Fibroblast of the aortic adventitia (primary cell): ENCODE measurements around the gene DOCK2. TPM values are rescaled to one million over a fixed set of nuclear protein-coding genes. Genes with fewer than 3 reads are reported as not detected.
"Not testable (repeated sequence)": the region's sequence is repeated elsewhere in the genome, so short reads cannot be mapped to it uniquely, and the experiment has no call there.

Experiments used
- DNase-seq: peaks from one replicate; pipeline ENCODE4 v3.0.0-alpha.2; 2010; ENCODE audit warnings: low read depth
- H3K4me3 ChIP-seq: 2 replicates; pipeline ENCODE4 v1.5.1; 2011; ENCODE audit warnings: low read depth, mild to moderate bottlenecking, control low read depth, low read length, moderate library complexity
- CTCF ChIP-seq: IDR thresholded peaks from 2 replicates; pipeline ENCODE4 v1.5.1; 2011; ENCODE audit warnings: mild to moderate bottlenecking, low read length, control low read depth, inconsistent platforms; ENCODE audit not compliant: insufficient read depth
- total RNA-seq: library from RNA; depleted of rRNA; stranded (reverse); fragments of >200 nt; gene quantifications from 2 replicates; pipeline ENCODE4 v1.2.3, GENCODE V29; 2012; ENCODE audit warnings: low replicate concordance

DOCK2 gene
- total RNA-seq, 1 donor, result 4.6 TPM

DNA sequence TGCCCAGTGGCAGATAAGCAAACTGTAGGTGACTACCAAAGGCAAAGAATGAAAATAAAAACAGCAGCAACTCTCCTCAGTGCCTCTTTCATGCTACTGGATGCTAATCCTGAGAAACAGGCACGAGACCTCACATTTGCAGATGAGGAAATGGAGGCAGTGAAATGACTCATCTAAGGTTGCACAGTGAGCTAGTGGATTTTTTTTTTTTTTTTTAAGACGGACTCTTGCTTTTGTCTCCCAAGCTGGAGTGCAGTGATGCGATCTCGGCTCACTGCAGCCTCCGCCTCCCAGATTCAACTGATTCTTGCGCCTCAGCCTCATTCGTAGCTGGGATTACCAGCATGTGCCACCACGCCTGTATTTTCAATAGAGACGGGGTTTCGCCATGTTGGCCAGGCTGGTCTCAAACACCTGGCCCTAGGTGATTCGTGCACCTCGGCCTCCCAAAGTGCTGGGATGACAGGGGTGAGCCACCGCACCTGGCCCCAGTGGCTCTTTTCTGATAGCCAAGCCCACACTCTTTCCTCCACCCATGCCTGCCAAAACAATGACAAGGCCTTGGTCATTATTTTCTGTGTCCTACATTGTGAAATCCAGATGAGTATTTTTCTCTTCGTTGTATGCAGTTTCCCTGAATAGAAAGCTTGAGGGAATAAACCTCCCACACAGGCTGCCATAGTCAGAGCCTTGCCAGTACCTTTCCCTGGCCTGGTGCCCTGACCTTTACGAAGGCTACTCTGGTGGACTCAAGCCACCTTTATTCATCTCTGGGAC, 19.2 kb downstream of the DOCK2 start:
- peak; percentile 16 for DNase-seq
- TF ChIP-seq CTCF, result no peak
- no peak overlapping the region for H3K4me3 ChIP-seq

- TF ChIP-seq CTCF, result no peak
- H3K4me3 ChIP-seq, result no peak overlapping the region
- no peak for DNase-seq
These were observed 20.1 kb downstream of the DOCK2 start for GRCh38 chr5:169657127-169657526.

GRCh38 chr5:169662451-169662850, 25.4 kb downstream of the DOCK2 start:
- DNase-seq, H3K4me3 ChIP-seq: not testable (repeated sequence)

- TF ChIP-seq CTCF, result no peak
- no peak for DNase-seq
- no peak overlapping the region for H3K4me3 ChIP-seq
These were observed 26.5 kb downstream of the DOCK2 start for GRCh38 chr5:169663537-169663936.

DNA sequence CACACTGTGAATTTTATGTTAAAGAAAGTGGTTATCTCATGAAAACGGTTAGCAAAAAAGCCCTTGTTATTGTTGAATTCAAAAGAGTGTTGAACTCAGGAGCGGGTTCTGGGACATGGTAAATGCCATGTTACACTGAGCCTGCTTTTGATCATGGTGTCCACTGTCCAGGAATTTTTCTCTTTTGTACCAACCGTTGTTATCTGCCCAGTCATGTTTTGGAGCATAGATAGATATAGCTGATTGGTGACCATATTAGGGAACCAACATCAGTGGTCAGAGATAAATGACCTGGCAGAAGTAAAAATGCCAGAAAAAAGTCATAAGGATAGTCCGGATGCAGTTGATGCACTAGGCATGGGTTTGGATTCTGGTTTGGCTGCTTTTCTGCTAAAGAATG, 29.3 kb downstream of the DOCK2 start:
- no peak for TF ChIP-seq CTCF
- DNase-seq, result no peak
- H3K4me3 ChIP-seq, result no peak overlapping the region

DNA sequence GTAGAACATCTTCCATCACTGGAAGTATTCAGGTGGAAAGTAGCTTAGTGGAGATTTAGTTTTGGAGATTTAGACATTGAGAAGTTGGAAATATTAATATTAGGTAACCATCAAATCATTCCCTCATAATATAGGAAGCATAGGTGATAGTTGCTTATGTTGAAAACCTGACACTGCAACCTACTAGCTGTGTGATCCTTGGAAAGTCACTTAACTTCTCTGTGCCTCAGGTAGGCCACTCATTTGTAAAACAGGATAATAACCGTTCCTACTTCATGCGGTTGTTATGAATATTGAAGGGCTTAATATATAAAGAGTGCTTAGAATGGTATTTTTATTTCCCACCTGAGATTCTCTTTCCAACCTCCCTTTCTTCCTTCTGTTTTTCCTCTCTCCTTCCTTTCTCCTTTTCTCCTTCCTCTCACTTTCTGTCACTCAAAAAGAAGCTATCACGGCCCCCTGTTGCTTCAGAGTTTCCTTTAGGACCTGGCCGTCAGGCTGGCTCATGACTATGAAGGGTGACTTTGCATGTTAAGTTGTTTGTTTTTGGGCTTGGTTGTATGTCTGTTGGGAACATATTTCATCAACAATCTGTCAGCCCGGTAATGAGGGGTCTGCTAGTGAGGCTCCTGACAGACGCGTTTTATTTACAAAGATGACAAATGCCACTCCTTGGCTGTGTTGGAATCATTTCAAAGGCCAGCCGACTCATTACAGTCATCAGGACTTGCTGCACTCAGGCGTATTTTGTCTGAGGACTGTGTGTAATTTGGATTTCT, 31.0 kb downstream of the DOCK2 start:
- TF ChIP-seq CTCF, result no peak
- H3K4me3 ChIP-seq, result no peak overlapping the region
- peak; percentile 7 for DNase-seq

DNA sequence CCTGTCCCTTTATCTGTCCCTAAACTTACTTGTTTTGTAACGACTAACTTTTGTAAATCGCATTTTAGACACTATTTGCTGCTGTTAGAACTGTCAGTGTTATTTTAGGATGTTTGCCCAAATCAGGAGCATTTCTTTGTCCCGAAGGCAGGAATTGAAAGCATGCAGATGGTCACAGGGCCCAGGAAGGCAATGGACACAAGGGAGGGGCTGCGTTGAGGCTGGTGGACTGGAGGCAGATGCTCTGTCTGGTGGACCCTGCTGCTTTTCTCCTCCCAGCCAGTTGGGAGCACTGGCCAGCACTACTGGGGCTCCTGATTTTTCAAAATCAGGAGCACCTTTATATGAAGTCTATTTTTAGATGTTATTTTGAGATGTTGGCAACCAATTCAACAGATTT, 31.7 kb downstream of the DOCK2 start:
- DNase-seq, result peak; percentile 35
- no peak overlapping the region for H3K4me3 ChIP-seq
- TF ChIP-seq CTCF, result peak; percentile 11
